HUES64 (cell line): ENCODE results near the gene C1orf53.
A peak's percentile ranks its signal among the peaks of the same experiment; 100 is the strongest.

Experiments
- H3K27ac ChIP-seq: 2 replicates; pipeline ENCODE4 v1.7.0; 2013; ENCODE audit warnings: low read depth, low read length, inconsistent platforms
- H3K27me3 ChIP-seq: 2 replicates; pipeline ENCODE4 v1.6.1; 2013; ENCODE audit warnings: mild to moderate bottlenecking, low read length; ENCODE audit not compliant: insufficient read depth
- H3K36me3 ChIP-seq: 2 replicates; pipeline ENCODE4 v1.6.1; 2013; ENCODE audit warnings: mild to moderate bottlenecking, low read length; ENCODE audit not compliant: insufficient read depth
- H3K4me1 ChIP-seq: 2 replicates; pipeline ENCODE4 v1.6.1; 2013; ENCODE audit warnings: mild to moderate bottlenecking, low read length, moderate library complexity; ENCODE audit not compliant: insufficient read depth
- H3K4me3 ChIP-seq: 2 replicates; pipeline ENCODE4 v1.5.1; 2013; ENCODE audit warnings: mild to moderate bottlenecking, low read length, moderate library complexity
- H3K9ac ChIP-seq: 2 replicates; pipeline ENCODE4 v1.6.1; 2013; ENCODE audit warnings: mild to moderate bottlenecking, low read depth, low read length
- H3K9me3 ChIP-seq: 2 replicates; pipeline ENCODE4 v1.6.1; 2013; ENCODE audit warnings: low read depth, low read length; ENCODE audit not compliant: insufficient read depth
- WGBS: fragments of 150-250, 120-280 bp; methylation state at CpG from one replicate; pipeline ENCODE4 v1.1.7; 2013; ENCODE audit warnings: missing lambda C conversion rate; 5-methylcytosine and 5-hydroxymethylcytosine counted together

C1orf53 gene

GRCh38 chr1:197908716-197909220 is 6.3 kb downstream of the C1orf53 start:
- H3K9me3 ChIP-seq: no peaks in the 10 kb centered on the region
- H3K4me3 ChIP-seq: no peak overlapping the region
- H3K27ac ChIP-seq: no peak overlapping the region
- peaks cover 26% of the 10 kb centered on the region for H3K4me1 ChIP-seq
- H3K36me3 ChIP-seq: no peaks in the 10 kb centered on the region
- H3K9ac ChIP-seq: no peak overlapping the region
- WGBS: 4% methylated on average over 12 of the region's 14 CpGs
- H3K27me3 ChIP-seq: peaks cover 100% of the 10 kb centered on the region

DNA sequence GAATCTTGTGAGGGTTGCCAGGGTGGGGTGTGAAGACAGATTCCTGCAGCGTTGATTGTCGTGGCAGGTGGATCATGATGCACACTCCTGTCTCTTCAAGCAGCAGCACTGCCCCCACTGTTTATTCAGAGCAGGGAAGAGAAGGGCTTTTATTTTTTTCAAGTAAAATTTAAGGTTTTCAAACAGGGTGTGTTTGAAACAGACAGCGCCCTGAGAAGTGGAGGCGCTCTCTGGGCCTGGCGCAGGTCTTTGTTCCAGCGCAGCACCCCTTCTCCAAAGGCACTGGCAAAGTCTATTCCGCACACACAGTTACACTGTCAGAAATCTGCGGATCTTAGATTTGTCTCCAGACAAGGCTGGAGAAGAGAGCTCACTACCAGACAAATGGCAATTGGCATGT is 7.0 kb downstream of the C1orf53 start:
- Histone ChIP-seq H3K9me3 (no peaks in the 10 kb centered on the region), H3K27me3 (peaks cover 100% of the 10 kb centered on the region), H3K4me3 (no peak overlapping the region), H3K27ac (no peak overlapping the region), H3K9ac (no peak overlapping the region), H3K36me3 (no peaks in the 10 kb centered on the region), H3K4me1 (peaks cover 26% of the 10 kb centered on the region)
- 9% methylated on average over 8 of the region's 8 CpGs for WGBS

DNA sequence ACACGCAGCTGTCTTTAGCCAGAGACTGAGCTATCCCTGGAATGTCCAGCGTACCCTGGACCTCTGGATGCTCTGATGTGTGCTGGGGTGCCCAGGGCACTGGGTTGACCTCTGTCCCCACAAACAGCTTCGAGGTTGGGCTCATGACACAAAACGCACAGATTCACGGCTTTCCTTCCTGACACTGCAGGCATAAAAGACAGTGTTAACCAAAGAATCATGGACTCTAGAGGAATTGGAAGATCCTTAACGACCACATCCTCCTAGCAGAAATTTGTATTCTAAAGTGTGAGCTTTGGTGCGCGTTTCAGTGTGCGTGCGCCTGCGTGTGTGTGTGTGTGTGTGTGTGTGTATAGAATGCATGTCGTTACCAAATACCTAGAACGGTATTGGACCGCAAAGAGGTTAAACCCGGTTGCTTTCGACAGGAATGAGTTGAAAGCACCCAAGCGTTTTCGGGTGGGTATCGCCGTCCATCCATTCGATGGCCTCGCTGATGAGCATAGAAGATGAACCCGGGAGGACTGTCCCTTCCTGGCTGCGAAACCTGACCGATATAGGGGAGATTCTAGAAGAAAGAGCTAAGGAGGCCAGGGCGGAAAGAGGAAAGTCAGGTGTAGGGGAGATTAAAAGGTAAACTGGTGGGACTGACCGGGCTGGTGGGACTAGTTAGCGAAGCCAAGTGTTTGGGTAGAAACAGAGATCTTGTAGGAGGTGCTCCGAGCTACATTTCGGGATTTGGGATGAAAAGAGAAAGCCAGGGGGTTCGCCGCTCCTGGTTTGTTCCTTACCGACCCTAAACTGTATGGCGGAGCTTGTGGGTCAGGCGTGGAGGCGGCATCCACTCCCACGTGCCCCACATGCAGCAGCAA is 7.9 kb downstream of the C1orf53 start:
- H3K9ac ChIP-seq: no peak overlapping the region
- 6% methylated on average over 36 of the region's 37 CpGs for WGBS
- no peaks in the 10 kb centered on the region for H3K9me3 ChIP-seq
- no peaks in the 10 kb centered on the region for H3K36me3 ChIP-seq
- H3K4me3 ChIP-seq: no peak overlapping the region; the same call in 1 of the 2 replicates
- no peak overlapping the region for H3K27ac ChIP-seq
- peaks cover 100% of the 10 kb centered on the region for H3K27me3 ChIP-seq
- peaks cover 33% of the 10 kb centered on the region for H3K4me1 ChIP-seq

GRCh38 chr1:197911111-197911856 is 8.9 kb downstream of the C1orf53 start:
- Histone ChIP-seq H3K9me3 (no peaks in the 10 kb centered on the region), H3K27ac (no peak overlapping the region), H3K27me3 (peaks cover 100% of the 10 kb centered on the region), H3K36me3 (no peaks in the 10 kb centered on the region), H3K9ac (no peak overlapping the region), H3K4me1 (peaks cover 36% of the 10 kb centered on the region), H3K4me3 (peak overlapping the region; percentile 41)
- under 1% methylated on average over 47 of the region's 47 CpGs for WGBS

DNA sequence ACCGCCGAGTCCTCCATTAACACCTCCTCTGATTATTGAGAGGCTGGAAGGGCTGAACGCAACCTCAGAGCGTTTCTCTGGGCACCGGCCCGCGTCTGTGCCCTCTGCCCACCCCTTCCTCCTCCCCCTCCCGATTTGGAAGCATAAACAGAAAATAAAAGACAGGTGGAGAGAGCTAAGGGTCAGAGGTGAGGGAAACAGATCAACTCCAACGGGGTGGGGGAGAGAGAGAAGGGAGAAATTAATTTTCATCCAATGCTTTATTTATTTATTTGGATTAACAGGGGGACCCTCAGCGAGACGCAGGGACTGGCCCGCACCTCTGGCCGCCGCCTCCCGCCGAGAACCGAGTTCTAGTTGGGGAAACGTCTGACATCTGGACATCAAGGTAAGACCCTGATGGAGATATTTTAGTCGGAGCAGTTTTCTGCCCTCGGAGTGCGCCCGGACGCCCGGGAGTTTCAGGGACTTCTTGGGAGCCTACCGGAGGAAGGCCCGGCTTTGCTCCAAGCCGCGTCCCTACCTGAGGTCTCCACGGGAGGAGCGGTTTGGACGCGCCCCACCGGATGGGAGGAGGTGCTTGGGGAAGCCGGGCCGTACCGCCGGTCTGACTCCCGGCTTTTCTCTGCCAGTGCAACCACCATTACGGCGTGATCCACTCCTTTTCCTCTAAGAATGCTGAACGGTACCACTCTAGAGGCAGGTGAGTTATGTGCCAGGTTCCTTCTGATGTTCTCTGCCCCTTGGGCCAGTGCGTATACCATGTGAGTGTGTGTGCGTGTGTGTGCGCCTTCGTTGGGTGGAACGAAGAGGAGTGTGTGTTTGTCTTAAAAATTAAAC is 9.6 kb downstream of the C1orf53 start:
- H3K9me3 ChIP-seq: no peaks in the 10 kb centered on the region
- peaks cover 100% of the 10 kb centered on the region for H3K27me3 ChIP-seq
- H3K9ac ChIP-seq: no peak overlapping the region
- WGBS: under 1% methylated on average over 45 of the region's 46 CpGs
- H3K4me3 ChIP-seq: peak overlapping the region; percentile 41
- no peaks in the 10 kb centered on the region for H3K36me3 ChIP-seq
- no peak overlapping the region for H3K27ac ChIP-seq
- H3K4me1 ChIP-seq: peaks cover 36% of the 10 kb centered on the region

DNA sequence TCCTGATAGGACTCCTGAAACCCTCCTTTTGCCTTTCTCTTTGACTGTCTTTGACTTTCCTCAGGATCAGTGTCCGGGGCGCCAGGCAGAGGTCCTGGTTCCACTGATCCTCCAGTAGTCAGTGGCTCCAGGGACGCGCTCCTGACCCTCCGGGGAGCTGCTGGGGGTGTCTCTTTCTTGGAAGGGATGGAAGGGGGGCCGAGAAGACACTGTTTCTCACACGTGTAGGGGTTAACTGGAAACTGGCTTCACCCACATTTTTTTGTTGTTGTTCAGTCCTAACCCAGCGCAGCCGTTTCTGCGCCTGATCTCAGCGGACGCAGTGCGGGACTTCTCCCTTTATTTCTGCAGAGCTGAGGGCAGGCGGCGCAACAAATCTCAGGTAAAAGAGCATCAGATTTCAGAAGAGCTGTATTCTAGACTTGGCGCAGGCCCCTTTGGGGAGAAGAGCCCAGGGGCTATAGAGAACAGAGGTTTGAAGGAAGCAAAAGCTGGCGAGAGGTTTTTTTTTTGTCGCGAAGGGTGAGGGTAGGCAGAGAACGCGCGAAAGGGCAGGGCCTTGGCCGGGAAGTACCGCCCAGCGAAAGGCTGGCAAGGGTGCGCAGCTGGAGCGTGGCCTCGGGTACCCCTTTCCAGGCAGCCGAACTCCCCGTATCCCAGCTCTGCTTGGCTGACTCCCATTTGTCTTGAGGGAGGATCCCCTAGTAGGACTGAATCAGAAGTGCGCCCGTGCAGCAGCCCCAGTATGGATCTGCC is 10.5 kb downstream of the C1orf53 start:
- Histone ChIP-seq H3K4me1 (peaks cover 36% of the 10 kb centered on the region), H3K27me3 (peaks cover 100% of the 10 kb centered on the region), H3K27ac (no peak overlapping the region), H3K9me3 (no peaks in the 10 kb centered on the region), H3K36me3 (no peaks in the 10 kb centered on the region), H3K4me3 (peak overlapping the region; percentile 41), H3K9ac (no peak overlapping the region)
- WGBS: 1% methylated on average over 32 of the region's 32 CpGs

DNA sequence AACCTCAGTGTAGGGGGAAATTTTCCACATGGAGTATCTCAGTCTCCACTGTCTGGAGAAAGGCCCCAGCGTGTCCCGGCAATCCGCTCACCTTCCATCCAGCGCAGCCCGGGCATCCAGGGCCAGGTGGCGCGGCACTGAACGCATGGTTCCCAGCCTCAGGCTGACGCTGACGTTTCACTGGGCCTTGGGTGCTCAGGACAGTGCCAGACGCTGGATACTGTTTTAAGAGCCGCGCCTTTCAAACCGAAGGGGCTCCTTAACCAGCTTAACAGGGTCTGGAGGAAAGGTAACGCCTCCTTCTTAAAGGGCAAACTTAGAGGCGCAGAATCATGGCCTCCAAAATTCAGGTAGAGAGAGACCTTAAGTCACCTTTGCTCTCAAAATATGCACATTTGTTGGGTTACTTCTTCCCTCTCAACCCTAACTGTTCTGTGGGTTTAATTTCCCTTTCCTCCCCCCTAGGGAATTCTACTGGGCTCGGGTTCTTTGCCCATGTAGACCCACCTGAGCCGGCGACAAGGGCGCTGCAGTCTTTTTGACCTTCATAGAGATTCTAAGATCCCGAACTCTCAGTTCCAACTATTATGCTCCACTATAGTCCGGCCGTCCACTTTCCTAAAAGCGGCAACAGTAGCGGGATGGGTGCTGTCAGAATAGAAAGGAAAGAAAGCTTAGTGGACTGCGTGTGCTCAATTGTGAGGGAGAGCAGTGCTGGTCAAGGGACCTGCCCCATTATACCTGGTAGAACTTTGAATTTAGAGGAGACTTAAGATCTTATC is 11.3 kb downstream of the C1orf53 start:
- H3K4me1 ChIP-seq: peaks cover 31% of the 10 kb centered on the region
- H3K27me3 ChIP-seq: peaks cover 100% of the 10 kb centered on the region
- no peaks in the 10 kb centered on the region for H3K9me3 ChIP-seq
- no peaks in the 10 kb centered on the region for H3K36me3 ChIP-seq
- H3K4me3 ChIP-seq: peak overlapping the region; percentile 18; the same call in 1 of the 2 replicates
- 6% methylated on average over 26 of the region's 26 CpGs for WGBS
- no peak overlapping the region for H3K27ac ChIP-seq
- no peak overlapping the region for H3K9ac ChIP-seq

DNA sequence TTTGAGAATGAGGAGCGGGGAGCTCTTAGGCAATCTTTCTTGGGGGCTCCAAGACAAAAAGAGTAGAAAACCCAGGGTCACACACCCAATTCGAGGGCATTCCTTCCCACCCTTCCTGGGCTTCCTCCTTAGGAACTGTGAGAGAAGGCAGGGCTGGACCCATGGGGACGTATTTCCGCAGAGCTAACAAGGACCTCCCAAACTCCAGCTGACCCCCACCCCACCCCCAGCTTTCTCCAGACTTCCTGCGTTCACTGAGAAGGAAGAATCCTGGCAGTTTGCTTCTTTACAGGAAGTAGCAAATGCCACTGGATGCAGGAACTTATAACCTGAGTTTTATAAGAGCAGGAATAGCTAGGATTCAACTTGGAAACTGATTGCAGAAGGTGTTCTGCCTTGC is 12.1 kb downstream of the C1orf53 start:
- Histone ChIP-seq H3K9ac (no peak overlapping the region), H3K4me3 (no peak overlapping the region), H3K27ac (no peak overlapping the region), H3K27me3 (peaks cover 100% of the 10 kb centered on the region), H3K9me3 (no peaks in the 10 kb centered on the region), H3K4me1 (peaks cover 37% of the 10 kb centered on the region), H3K36me3 (no peaks in the 10 kb centered on the region)
- WGBS: 7% methylated on average over 5 of the region's 5 CpGs

DNA sequence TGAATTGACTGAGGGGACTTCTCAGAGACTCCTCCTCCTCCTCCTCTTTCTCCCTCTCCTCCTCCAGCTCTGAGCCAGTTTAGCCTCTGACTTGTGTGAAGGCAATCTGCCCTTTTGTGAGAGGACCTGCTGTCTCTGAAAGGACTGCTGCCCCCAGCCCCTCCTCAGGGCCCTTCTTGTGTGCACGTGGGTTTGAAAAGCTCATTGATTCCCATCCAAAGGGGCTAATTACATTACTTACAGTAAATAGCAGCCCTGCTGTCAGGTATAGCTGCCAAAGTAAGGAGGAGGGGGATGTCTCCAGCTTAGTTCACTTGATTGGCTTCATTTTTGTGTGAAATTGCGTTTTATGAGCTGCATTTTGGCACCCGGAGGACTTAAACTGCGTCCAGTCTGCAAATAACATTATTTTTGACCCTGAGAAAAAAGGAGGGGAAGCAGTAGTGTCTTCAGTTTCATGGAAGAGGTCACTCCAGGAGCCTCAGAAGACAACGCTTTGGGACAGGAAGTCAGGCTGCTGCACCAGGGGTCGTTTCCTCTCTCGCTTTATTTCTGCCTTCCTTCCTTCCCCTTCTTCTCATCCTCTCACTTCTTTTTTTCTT is 12.9 kb downstream of the C1orf53 start:
- H3K4me1 ChIP-seq: peaks cover 40% of the 10 kb centered on the region
- WGBS: 3% methylated on average over 7 of the region's 7 CpGs
- H3K27ac ChIP-seq: no peak overlapping the region
- H3K36me3 ChIP-seq: no peaks in the 10 kb centered on the region
- H3K27me3 ChIP-seq: peaks cover 100% of the 10 kb centered on the region
- no peaks in the 10 kb centered on the region for H3K9me3 ChIP-seq
- H3K4me3 ChIP-seq: peak overlapping the region; percentile 45
- H3K9ac ChIP-seq: no peak overlapping the region
